ENCODE measurements around the gene ZNF576.

- TF ChIP-seq TAF1 (IDR thresholded peaks at IDR 0.05; ENCODE audit: borderline replicate concordance, insufficient read depth, low read length), result no peak
- TF ChIP-seq POLR2AphosphoS5 (IDR thresholded peaks at IDR 0.05; ENCODE audit: low read depth, low read length), result no peak
- TF ChIP-seq REST (IDR thresholded peaks at IDR 0.05; ENCODE audit: insufficient read depth in 1 of 2, low read depth in 2 of 2, low read length in 2 of 2), result no peak
- TF ChIP-seq SIN3A (IDR thresholded peaks at IDR 0.05; ENCODE audit: borderline replicate concordance, insufficient read depth, low read length), result no peak
These were observed 11.1 kb downstream of the ZNF576 start for GRCh38 chr19:43607238-43608205.
